Gastrocnemius medialis (tissue), 4 donors: Measurements from ENCODE around the gene SVOPL. TPM values are rescaled to one million over a fixed set of nuclear protein-coding genes. Genes with fewer than 3 reads are reported as not detected.

Experiments used
- ATAC-seq, 2 donors: fragments of 150-250 bp; one replicate each; pipeline ENCODE4 v1.9.1; 2016
- DNase-seq, 2 donors: peaks; one replicate each; pipeline ENCODE4 v3.0.0-alpha.2; 2019
- H3K27ac ChIP-seq, 4 donors: fragments of 200-600 bp; sonication (generic); 1 replicate in 1 of 4; 2 replicates in 3 of 4; pipeline ENCODE4 v1.5.1; 2016 to 2018; ENCODE audit warnings: mild to moderate bottlenecking in 2 of 4, moderate library complexity in 1 of 4
- H3K27me3 ChIP-seq, 3 donors: fragments of 200-600 bp; sonication (generic) in 2 of 3; 1 replicate in 1 of 3; 2 replicates in 2 of 3; pipeline versions ENCODE4 v1.5.1 to v1.6.0; 2016 to 2019; ENCODE audit warnings: mild to moderate bottlenecking in 1 of 3, moderate library complexity in 1 of 3
- H3K36me3 ChIP-seq, 2 donors: fragments of 200-600 bp; sonication (generic) in 1 of 2; one replicate each; pipeline ENCODE4 v1.5.1; 2017 to 2018
- H3K4me1 ChIP-seq, 2 donors: fragments of 200-600 bp; sonication (generic) in 1 of 2; one replicate each; pipeline ENCODE4 v1.5.1; 2016 to 2017; ENCODE audit warnings: mild to moderate bottlenecking in 2 of 2
- H3K4me3 ChIP-seq, 4 donors: fragments of 200-600 bp; sonication (generic) in 3 of 4; 1 replicate in 1 of 4; 2 replicates in 3 of 4; pipeline ENCODE4 v1.5.1; 2016 to 2019; ENCODE audit warnings: mild to moderate bottlenecking in 2 of 4
- H3K9me3 ChIP-seq, 3 donors: fragments of 200-600 bp; sonication (generic) in 2 of 3; 1 replicate in 1 of 3; 2 replicates in 2 of 3; pipeline ENCODE4 v1.5.1; 2016 to 2019
- CTCF ChIP-seq, 5 experiments: fragments of 450-650 bp in 3 of 5; fragments of 200-600 bp in 2 of 5; sonication (generic) in 2 of 5; IDR thresholded peaks in 4 of 5; conservative IDR thresholded peaks in 1 of 5; 1 replicate in 4 of 5; 2 replicates in 1 of 5; pipeline ENCODE4 v1.5.1; 2016 to 2019; ENCODE audit warnings: antibody characterized with exemption in 5 of 5, mild to moderate bottlenecking in 3 of 5, moderate library complexity in 3 of 5
- POLR2A ChIP-seq, 2 donors: fragments of 450-650 bp; IDR thresholded peaks; one replicate each; pipeline ENCODE4 v1.6.1; 2017; ENCODE audit warnings: antibody characterized with exemption in 2 of 2, mild to moderate bottlenecking in 2 of 2, moderate library complexity in 2 of 2
- in situ Hi-C, 4 donors: fragments of 200-750 bp; cut with MboI; loops; one replicate each; pipeline versions ENCODE4 v1.15.0 to v1.8.0; 2017; ENCODE audit warnings: low sequenced_read_pairs in 4 of 4
- intact Hi-C: fragments of 100-400 bp; cut with DNase I; formaldehyde crosslinking; loops from one replicate; pipeline ENCODE4 v1.15.1; 2023; ENCODE audit warnings: low total_unique reads
- total RNA-seq, 4 donors: library from RNA; depleted of rRNA; stranded (reverse); fragments of >200 nt; gene quantifications; one replicate each; pipeline versions ENCODE4 v1.1.0 to v1.2.3, GENCODE V29; 2016

Gene SVOPL
- total RNA-seq, 4 donors from 2014 or later: not detected

- Histone ChIP-seq H3K27me3 (peaks cover 0 to 20% (median 5%) of the 10 kb centered on the region in 3 donors), H3K27ac (no peak overlapping the region), H3K4me1 (no peaks in the 10 kb centered on the region), H3K4me3 (no peak overlapping the region), H3K9me3 (no peaks in the 10 kb centered on the region), H3K36me3 (no peaks in the 10 kb centered on the region)
- ATAC-seq (no peak), DNase-seq (no peak)
- TF ChIP-seq POLR2A (IDR thresholded peaks at IDR 0.05) (no peak), CTCF (IDR thresholded peaks at IDR 0.05 in 4 of 5, conservative IDR thresholded peaks at IDR 0.05 in 1 of 5) (no peak)
- in situ Hi-C loops (no loop called here), intact Hi-C loops (no loop called here)
Observed at GRCh38 chr7:138665669-138666140, 35.5 kb downstream of the SVOPL start.

GRCh38 chr7:138665249-138665648 lies 35.9 kb downstream of the SVOPL start:
- no peaks in the 10 kb centered on the region for H3K4me1 ChIP-seq
- DNase-seq (no peak), ATAC-seq (no peak)
- no peaks in the 10 kb centered on the region for H3K9me3 ChIP-seq
- H3K27ac ChIP-seq: no peak overlapping the region
- peaks cover 0 to 20% (median 5%) of the 10 kb centered on the region in 3 donors for H3K27me3 ChIP-seq
- in situ Hi-C loops (no loop called here), intact Hi-C loops (no loop called here)
- no peak overlapping the region for H3K4me3 ChIP-seq
- H3K36me3 ChIP-seq: no peaks in the 10 kb centered on the region
- no peak for TF ChIP-seq POLR2A (IDR thresholded peaks at IDR 0.05)
- TF ChIP-seq CTCF (IDR thresholded peaks at IDR 0.05 in 4 of 5, conservative IDR thresholded peaks at IDR 0.05 in 1 of 5): no peak

GRCh38 chr7:138663725-138664710 lies 37.1 kb downstream of the SVOPL start:
- Histone ChIP-seq H3K27ac (no peak overlapping the region), H3K4me3 (peak overlapping the region in 2 of 4 donors; percentile 19 to 28), H3K27me3 (peaks cover 0 to 20% (median 5%) of the 10 kb centered on the region in 3 donors), H3K36me3 (no peaks in the 10 kb centered on the region), H3K4me1 (no peaks in the 10 kb centered on the region), H3K9me3 (no peaks in the 10 kb centered on the region)
- no peak for ATAC-seq
- DNase-seq: no peak
- intact Hi-C loops (no loop called here), in situ Hi-C loops (no loop called here)
- no peak for TF ChIP-seq CTCF (IDR thresholded peaks at IDR 0.05 in 4 of 5, conservative IDR thresholded peaks at IDR 0.05 in 1 of 5)
- no peak for TF ChIP-seq POLR2A (IDR thresholded peaks at IDR 0.05)

- Histone ChIP-seq H3K27ac (no peak overlapping the region), H3K36me3 (no peaks in the 10 kb centered on the region), H3K27me3 (peaks cover 0 to 17% (median 5%) of the 10 kb centered on the region in 3 donors), H3K4me1 (no peaks in the 10 kb centered on the region), H3K4me3 (no peak overlapping the region), H3K9me3 (no peaks in the 10 kb centered on the region)
- intact Hi-C loops (no loop called here), in situ Hi-C loops (no loop called here)
- ATAC-seq (no peak), DNase-seq (no peak)
- TF ChIP-seq POLR2A (IDR thresholded peaks at IDR 0.05) (no peak), CTCF (IDR thresholded peaks at IDR 0.05 in 4 of 5, conservative IDR thresholded peaks at IDR 0.05 in 1 of 5) (no peak)
Observed at GRCh38 chr7:138662991-138663320, 38.2 kb downstream of the SVOPL start.
